ENCODE measurements around the gene PDZD7. TPM values are rescaled to one million over a fixed set of nuclear protein-coding genes. Genes with fewer than 3 reads are reported as not detected.

The PDZD7 gene
- total and polyA plus RNA-seq, 9 of the 15 experiments (the other 6 are each of a cell fraction or from before 2014, with no cell fraction given): 0.04 to 0.24 (median 0.08) TPM; not detected in 3

- intact Hi-C loops (cut with micrococcal nuclease): no loop called here
- Histone ChIP-seq H3K9me3 (replicated peaks; ENCODE audit: control insufficient read depth, insufficient read depth, low read depth, low read length) (no peaks in the 10 kb centered on the region), H3K27me3 (ENCODE audit: control insufficient read depth in 2 of 2, insufficient read depth in 2 of 2, low read length in 2 of 2) (no peaks in the 10 kb centered on the region), H3K27ac (ENCODE audit: extremely low read depth, low read depth, low read length) (no peak overlapping the region), H3K9me1 (ENCODE audit: control insufficient read depth, insufficient read depth, low read length) (no peaks in the 10 kb centered on the region), H4K20me1 (replicated peaks; ENCODE audit: control insufficient read depth, insufficient read depth, low read length) (no peaks in the 10 kb centered on the region), H3K4me1 (replicated peaks in 1 of 2; ENCODE audit: control insufficient read depth in 2 of 2, insufficient read depth in 2 of 2, low read length in 2 of 2) (peaks cover 4 to 17% of the 10 kb centered on the region in 2 experiments; a peak in 3 of 5 replicates), H3K4me3 (no peak overlapping the region), H3K79me2 (ENCODE audit: control insufficient read depth, insufficient read depth, low read length) (peaks cover 17% of the 10 kb centered on the region), H3K36me3 (ENCODE audit: control insufficient read depth, insufficient read depth, low read length) (peaks cover 17% of the 10 kb centered on the region; the same call in 2 of the 3 replicates), H3K9ac (ENCODE audit: insufficient read depth in 1 of 2, low read depth in 2 of 2, low read length in 2 of 2) (no peak overlapping the region), H3K4me2 (ENCODE audit: insufficient read depth, low read length) (no peak overlapping the region), H2AFZ (ENCODE audit: low read depth, low read length) (no peak overlapping the region)
- ChIA-PET POLR2A (interaction anchor here (0.6 to 1.6 kb wide), 3 partner anchors 9 to 41 kb away, joined by 3 to 7 read pairs (median 4); no protein-coding TSS in a partner anchor), CTCF (ENCODE audit: low intra/inter-chr PET ratio) (no interaction called here)
- FAIRE-seq (no peak), ATAC-seq (no peak), DNase-seq (ENCODE audit: extremely low read depth in 1 of 4, low spot score in 3 of 4) (no peak)
- in situ Hi-C loops (cut with MboI): no loop called here
- BruUV-seq (replicated peaks): no TSS peak
- 76% methylated on average over 2 of the region's 3 CpGs for WGBS (ENCODE audit: insufficient coverage, low coverage, missing lambda C conversion rate)
- TF ChIP-seq ZNF217 (CRISPR knock-in tag; IDR thresholded peaks at IDR 0.05): no peak
- no peak for TF ChIP-seq TGIF2 (CRISPR knock-in tag; IDR thresholded peaks at IDR 0.05)
- no peak for TF ChIP-seq GATAD2A (IDR thresholded peaks at IDR 0.05)
- TF ChIP-seq, protein P1, sequence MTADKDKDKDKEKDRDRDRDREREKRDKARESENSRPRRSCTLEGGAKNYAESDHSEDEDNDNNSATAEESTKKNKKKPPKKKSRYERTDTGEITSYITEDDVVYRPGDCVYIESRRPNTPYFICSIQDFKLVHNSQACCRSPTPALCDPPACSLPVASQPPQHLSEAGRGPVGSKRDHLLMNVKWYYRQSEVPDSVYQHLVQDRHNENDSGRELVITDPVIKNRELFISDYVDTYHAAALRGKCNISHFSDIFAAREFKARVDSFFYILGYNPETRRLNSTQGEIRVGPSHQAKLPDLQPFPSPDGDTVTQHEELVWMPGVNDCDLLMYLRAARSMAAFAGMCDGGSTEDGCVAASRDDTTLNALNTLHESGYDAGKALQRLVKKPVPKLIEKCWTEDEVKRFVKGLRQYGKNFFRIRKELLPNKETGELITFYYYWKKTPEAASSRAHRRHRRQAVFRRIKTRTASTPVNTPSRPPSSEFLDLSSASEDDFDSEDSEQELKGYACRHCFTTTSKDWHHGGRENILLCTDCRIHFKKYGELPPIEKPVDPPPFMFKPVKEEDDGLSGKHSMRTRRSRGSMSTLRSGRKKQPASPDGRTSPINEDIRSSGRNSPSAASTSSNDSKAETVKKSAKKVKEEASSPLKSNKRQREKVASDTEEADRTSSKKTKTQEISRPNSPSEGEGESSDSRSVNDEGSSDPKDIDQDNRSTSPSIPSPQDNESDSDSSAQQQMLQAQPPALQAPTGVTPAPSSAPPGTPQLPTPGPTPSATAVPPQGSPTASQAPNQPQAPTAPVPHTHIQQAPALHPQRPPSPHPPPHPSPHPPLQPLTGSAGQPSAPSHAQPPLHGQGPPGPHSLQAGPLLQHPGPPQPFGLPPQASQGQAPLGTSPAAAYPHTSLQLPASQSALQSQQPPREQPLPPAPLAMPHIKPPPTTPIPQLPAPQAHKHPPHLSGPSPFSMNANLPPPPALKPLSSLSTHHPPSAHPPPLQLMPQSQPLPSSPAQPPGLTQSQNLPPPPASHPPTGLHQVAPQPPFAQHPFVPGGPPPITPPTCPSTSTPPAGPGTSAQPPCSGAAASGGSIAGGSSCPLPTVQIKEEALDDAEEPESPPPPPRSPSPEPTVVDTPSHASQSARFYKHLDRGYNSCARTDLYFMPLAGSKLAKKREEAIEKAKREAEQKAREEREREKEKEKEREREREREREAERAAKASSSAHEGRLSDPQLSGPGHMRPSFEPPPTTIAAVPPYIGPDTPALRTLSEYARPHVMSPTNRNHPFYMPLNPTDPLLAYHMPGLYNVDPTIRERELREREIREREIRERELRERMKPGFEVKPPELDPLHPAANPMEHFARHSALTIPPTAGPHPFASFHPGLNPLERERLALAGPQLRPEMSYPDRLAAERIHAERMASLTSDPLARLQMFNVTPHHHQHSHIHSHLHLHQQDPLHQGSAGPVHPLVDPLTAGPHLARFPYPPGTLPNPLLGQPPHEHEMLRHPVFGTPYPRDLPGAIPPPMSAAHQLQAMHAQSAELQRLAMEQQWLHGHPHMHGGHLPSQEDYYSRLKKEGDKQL (CRISPR knock-in tag; IDR thresholded peaks at IDR 0.05; ENCODE audit: borderline replicate concordance): no peak
- TF ChIP-seq MXI1 (IDR thresholded peaks at IDR 0.05; ENCODE audit: low read depth, low read length): no peak
- TF ChIP-seq HBP1 (CRISPR knock-in tag; IDR thresholded peaks at IDR 0.05): no peak
- no peak for TF ChIP-seq ZNF133 (CRISPR knock-in tag; IDR thresholded peaks at IDR 0.05)
- no peak for TF ChIP-seq ZBTB34 (CRISPR knock-in tag; IDR thresholded peaks at IDR 0.05)
- no peak for TF ChIP-seq ZNF165 (CRISPR knock-in tag; IDR thresholded peaks at IDR 0.05; ENCODE audit: borderline replicate concordance)
- no peak for TF ChIP-seq FOXA3 (CRISPR knock-in tag; conservative IDR thresholded peaks at IDR 0.05 in 1 of 2, IDR thresholded peaks at IDR 0.05 in 1 of 2)
- TF ChIP-seq MYC (IDR thresholded peaks at IDR 0.05; ENCODE audit: low read depth, low read length): no peak
- TF ChIP-seq MYC (CRISPR knock-in tag; IDR thresholded peaks at IDR 0.05; ENCODE audit: borderline replicate concordance, low read depth): no peak
- TF ChIP-seq ZNF561 (CRISPR knock-in tag; conservative IDR thresholded peaks at IDR 0.05): no peak
- no peak for TF ChIP-seq ZNF77 (CRISPR knock-in tag; IDR thresholded peaks at IDR 0.05)
Measured at GRCh38 chr10:101052285-101052684, 21.4 kb upstream of the PDZD7 start.
